ENCODE results near the gene FBXW10B.
"Not testable (repeated sequence)": the region's sequence is repeated elsewhere in the genome, so short reads cannot be mapped to it uniquely, and the experiment has no call there.

DNA sequence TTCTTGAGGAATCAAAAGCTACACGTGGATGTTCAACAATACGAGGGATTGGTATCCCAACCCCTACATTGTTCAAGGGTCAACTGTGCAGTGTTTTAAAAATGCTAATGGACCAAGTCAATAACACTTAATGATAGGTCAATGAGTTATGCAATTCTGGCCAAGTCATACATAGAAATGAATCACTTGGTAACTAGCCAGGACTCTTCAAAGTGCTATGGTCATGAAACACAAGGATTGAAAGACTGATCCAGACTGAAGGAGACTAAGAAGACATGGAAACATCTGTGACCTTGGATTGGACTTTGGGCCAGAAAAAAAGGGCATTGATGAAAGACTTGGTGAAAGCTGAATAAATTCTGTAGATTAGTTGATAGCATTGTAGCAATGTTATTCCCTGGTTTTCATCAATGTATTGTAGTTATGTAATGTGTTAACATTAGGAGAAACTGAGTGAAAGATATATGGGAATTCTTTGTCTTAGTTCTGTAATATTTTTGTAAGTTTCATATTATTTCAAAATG lies 11.5 kb upstream of the FBXW10B start:
- TF ChIP-seq, protein P1, sequence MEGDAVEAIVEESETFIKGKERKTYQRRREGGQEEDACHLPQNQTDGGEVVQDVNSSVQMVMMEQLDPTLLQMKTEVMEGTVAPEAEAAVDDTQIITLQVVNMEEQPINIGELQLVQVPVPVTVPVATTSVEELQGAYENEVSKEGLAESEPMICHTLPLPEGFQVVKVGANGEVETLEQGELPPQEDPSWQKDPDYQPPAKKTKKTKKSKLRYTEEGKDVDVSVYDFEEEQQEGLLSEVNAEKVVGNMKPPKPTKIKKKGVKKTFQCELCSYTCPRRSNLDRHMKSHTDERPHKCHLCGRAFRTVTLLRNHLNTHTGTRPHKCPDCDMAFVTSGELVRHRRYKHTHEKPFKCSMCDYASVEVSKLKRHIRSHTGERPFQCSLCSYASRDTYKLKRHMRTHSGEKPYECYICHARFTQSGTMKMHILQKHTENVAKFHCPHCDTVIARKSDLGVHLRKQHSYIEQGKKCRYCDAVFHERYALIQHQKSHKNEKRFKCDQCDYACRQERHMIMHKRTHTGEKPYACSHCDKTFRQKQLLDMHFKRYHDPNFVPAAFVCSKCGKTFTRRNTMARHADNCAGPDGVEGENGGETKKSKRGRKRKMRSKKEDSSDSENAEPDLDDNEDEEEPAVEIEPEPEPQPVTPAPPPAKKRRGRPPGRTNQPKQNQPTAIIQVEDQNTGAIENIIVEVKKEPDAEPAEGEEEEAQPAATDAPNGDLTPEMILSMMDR (conservative IDR thresholded peaks at IDR 0.05; ENCODE audit: low read length), result not testable (repeated sequence)
- not testable (repeated sequence) for TF ChIP-seq EZH2phosphoT487 (IDR thresholded peaks at IDR 0.05; ENCODE audit: borderline replicate concordance, low read depth, low read length)

Measured in OCI-LY7 (cell line).